ENCODE data around the gene IL12RB2.

IL12RB2 gene

GRCh38 chr1:67280696-67281095 is 27.0 kb upstream of the IL12RB2 start:
- no peak for ATAC-seq (ENCODE audit: low read depth)

GRCh38 chr1:67281244-67281643 is 26.4 kb upstream of the IL12RB2 start:
- no peak for DNase-seq (ENCODE audit: low spot score)
- ATAC-seq (ENCODE audit: low read depth): no peak
- H3K4me3 ChIP-seq (ENCODE audit: severe bottlenecking): no peak overlapping the region
- no peak overlapping the region for H3K27ac ChIP-seq (ENCODE audit: poor library complexity, severe bottlenecking)
- no peaks in the 10 kb centered on the region for H3K36me3 ChIP-seq (ENCODE audit: low read depth)
- no peaks in the 10 kb centered on the region for H3K9me3 ChIP-seq (ENCODE audit: severe bottlenecking)
- no peaks in the 10 kb centered on the region for H3K27me3 ChIP-seq (ENCODE audit: insufficient read depth, poor library complexity, severe bottlenecking)
- H3K4me1 ChIP-seq (ENCODE audit: insufficient read depth, poor library complexity, severe bottlenecking): no peaks in the 10 kb centered on the region
- TF ChIP-seq, protein P1, sequence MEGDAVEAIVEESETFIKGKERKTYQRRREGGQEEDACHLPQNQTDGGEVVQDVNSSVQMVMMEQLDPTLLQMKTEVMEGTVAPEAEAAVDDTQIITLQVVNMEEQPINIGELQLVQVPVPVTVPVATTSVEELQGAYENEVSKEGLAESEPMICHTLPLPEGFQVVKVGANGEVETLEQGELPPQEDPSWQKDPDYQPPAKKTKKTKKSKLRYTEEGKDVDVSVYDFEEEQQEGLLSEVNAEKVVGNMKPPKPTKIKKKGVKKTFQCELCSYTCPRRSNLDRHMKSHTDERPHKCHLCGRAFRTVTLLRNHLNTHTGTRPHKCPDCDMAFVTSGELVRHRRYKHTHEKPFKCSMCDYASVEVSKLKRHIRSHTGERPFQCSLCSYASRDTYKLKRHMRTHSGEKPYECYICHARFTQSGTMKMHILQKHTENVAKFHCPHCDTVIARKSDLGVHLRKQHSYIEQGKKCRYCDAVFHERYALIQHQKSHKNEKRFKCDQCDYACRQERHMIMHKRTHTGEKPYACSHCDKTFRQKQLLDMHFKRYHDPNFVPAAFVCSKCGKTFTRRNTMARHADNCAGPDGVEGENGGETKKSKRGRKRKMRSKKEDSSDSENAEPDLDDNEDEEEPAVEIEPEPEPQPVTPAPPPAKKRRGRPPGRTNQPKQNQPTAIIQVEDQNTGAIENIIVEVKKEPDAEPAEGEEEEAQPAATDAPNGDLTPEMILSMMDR (IDR thresholded peaks at IDR 0.05; ENCODE audit: poor library complexity, severe bottlenecking): no peak

More at GRCh38 chr1:67280696-67281095, 27.0 kb upstream of the IL12RB2 start:
- H3K27ac ChIP-seq (ENCODE audit: poor library complexity, severe bottlenecking): no peak overlapping the region
- H3K4me3 ChIP-seq (ENCODE audit: severe bottlenecking): no peak overlapping the region
- TF ChIP-seq, protein P1 (IDR thresholded peaks at IDR 0.05; ENCODE audit: poor library complexity, severe bottlenecking): no peak
- DNase-seq (ENCODE audit: low spot score): no peak
- H3K36me3 ChIP-seq (ENCODE audit: low read depth): no peaks in the 10 kb centered on the region
- H3K4me1 ChIP-seq (ENCODE audit: insufficient read depth, poor library complexity, severe bottlenecking): no peaks in the 10 kb centered on the region
- no peaks in the 10 kb centered on the region for H3K9me3 ChIP-seq (ENCODE audit: severe bottlenecking)
- no peaks in the 10 kb centered on the region for H3K27me3 ChIP-seq (ENCODE audit: insufficient read depth, poor library complexity, severe bottlenecking)

DNA sequence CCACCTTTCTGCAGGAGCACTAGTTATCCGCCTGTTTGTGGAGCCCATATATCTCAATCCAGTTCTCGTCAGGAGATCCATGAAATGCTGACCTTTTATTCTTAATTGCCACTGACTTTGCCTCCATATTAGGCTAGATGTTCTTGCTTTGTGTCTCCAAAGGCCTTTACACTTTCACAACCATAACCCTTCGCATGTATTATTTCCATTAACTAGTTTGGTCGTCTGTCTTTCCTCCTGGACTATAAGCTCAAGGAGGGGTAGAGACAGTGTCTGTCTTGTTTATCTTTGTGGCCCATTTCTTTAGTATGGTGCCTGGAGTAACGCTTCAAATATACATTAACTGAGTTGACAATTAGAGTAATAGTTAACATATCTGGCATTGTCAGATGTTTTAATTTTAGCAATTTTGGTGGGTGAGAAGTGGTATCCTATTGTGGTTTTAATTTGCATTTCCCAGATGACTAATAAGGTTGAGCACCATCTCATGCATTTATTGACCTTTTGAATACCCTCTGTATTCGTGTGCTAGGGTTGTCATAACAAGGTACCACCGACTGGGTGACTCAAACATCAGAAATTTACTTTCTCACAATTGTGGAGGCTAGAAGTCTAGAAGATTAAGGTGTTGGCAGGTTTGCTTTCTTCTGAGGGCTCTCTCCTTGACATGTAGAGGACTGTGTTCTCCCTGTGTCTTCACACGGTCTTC is 21.7 kb upstream of the IL12RB2 start:
- TF ChIP-seq, protein P1 (IDR thresholded peaks at IDR 0.05; ENCODE audit: poor library complexity, severe bottlenecking): no peak
- no peaks in the 10 kb centered on the region for H3K36me3 ChIP-seq (ENCODE audit: low read depth)
- no peak overlapping the region for H3K27ac ChIP-seq (ENCODE audit: poor library complexity, severe bottlenecking)
- H3K9me3 ChIP-seq (ENCODE audit: severe bottlenecking): no peaks in the 10 kb centered on the region
- no peak overlapping the region for H3K4me3 ChIP-seq (ENCODE audit: severe bottlenecking)
- no peaks in the 10 kb centered on the region for H3K4me1 ChIP-seq (ENCODE audit: insufficient read depth, poor library complexity, severe bottlenecking)
- ATAC-seq (ENCODE audit: low read depth): peak; percentile 69
- H3K27me3 ChIP-seq (ENCODE audit: insufficient read depth, poor library complexity, severe bottlenecking): no peaks in the 10 kb centered on the region
- DNase-seq (ENCODE audit: low spot score): no peak

DNA sequence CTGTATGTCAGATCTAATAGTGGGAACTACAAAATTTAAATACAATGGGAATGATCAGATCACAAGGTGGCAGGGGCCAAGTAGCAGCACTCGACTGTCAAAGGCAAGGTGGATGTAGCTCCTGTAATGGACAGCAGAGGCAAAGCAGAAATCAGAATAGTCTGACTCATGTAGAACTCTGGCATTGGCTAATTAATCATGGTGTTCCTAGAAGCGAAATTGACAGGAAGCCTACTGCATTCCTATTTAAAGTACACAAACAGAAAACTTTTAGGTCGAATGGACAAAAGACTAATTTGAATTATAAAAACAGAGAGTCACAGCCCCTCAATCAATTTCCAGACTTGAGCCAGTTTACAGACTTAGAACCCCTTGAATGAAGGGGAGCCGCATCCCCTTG is 17.4 kb upstream of the IL12RB2 start:
- no peaks in the 10 kb centered on the region for H3K4me1 ChIP-seq (ENCODE audit: insufficient read depth, poor library complexity, severe bottlenecking)
- no peak for ATAC-seq (ENCODE audit: low read depth)
- DNase-seq (ENCODE audit: low spot score): no peak
- no peaks in the 10 kb centered on the region for H3K36me3 ChIP-seq (ENCODE audit: low read depth)
- no peak overlapping the region for H3K27ac ChIP-seq (ENCODE audit: poor library complexity, severe bottlenecking)
- H3K9me3 ChIP-seq (ENCODE audit: severe bottlenecking): no peaks in the 10 kb centered on the region
- H3K27me3 ChIP-seq (ENCODE audit: insufficient read depth, poor library complexity, severe bottlenecking): no peaks in the 10 kb centered on the region
- no peak overlapping the region for H3K4me3 ChIP-seq (ENCODE audit: severe bottlenecking)
- TF ChIP-seq, protein P1 (IDR thresholded peaks at IDR 0.05; ENCODE audit: poor library complexity, severe bottlenecking): no peak
